MM.1S (cell line): ENCODE measurements around the gene TPGS1.
A peak's percentile ranks its signal among the peaks of the same experiment; 100 is the strongest.
"Not testable (repeated sequence)": the region's sequence is repeated elsewhere in the genome, so short reads cannot be mapped to it uniquely, and the experiment has no call there.

ENCODE experiments used
- DNase-seq: peaks from one replicate; pipeline ENCODE4 v3.0.0-alpha.2; 2015
- H2AFZ ChIP-seq: fragments of 300-600 bp; sonication (generic); 2 replicates; pipeline ENCODE4 v1.6.0; 2016; ENCODE audit warnings: antibody characterized with exemption, low read length
- H3F3A ChIP-seq: fragments of 300-600 bp; sonication (generic); 2 replicates; pipeline ENCODE4 v1.6.1; 2016; ENCODE audit warnings: mild to moderate bottlenecking, antibody characterized with exemption, low read length, moderate library complexity, mixed read lengths; ENCODE audit not compliant: insufficient read depth
- H3K27ac ChIP-seq: fragments of 300-600 bp; sonication (generic); 2 replicates; pipeline ENCODE4 v1.5.1; 2016; ENCODE audit warnings: mild to moderate bottlenecking, low read length
- H3K27me3 ChIP-seq: fragments of 300-600 bp; sonication (generic); replicated peaks from 2 replicates; pipeline ENCODE4 v1.6.0; 2016; ENCODE audit warnings: low read length; ENCODE audit not compliant: insufficient read depth
- H3K36me3 ChIP-seq: fragments of 300-600 bp; sonication (generic); replicated peaks from 2 replicates; pipeline ENCODE4 v1.6.1; 2016; ENCODE audit warnings: mild to moderate bottlenecking, low read length, mixed read lengths; ENCODE audit not compliant: insufficient read depth
- H3K4me1 ChIP-seq: fragments of 300-600 bp; sonication (generic); 2 replicates; pipeline ENCODE4 v1.6.1; 2016; ENCODE audit warnings: low read length, mixed read lengths
- H3K4me2 ChIP-seq: fragments of 300-600 bp; sonication (generic); 2 replicates; pipeline ENCODE4 v1.6.0; 2016; ENCODE audit warnings: low read depth, low read length
- H3K4me3 ChIP-seq: fragments of 300-600 bp; sonication (generic); 2 replicates; pipeline ENCODE4 v1.5.1; 2016; ENCODE audit warnings: low read length, mixed read lengths
- H3K79me2 ChIP-seq: fragments of 300-600 bp; sonication (generic); 2 replicates; pipeline ENCODE4 v1.6.1; 2016; ENCODE audit warnings: mixed run types, low read length, mixed read lengths
- H3K9ac ChIP-seq: fragments of 300-600 bp; sonication (generic); 2 replicates; pipeline ENCODE4 v1.6.1; 2016; ENCODE audit warnings: low read length, mixed read lengths
- H3K9me2 ChIP-seq: fragments of 300-600 bp; sonication (generic); replicated peaks from 2 replicates; pipeline ENCODE4 v1.6.1; 2016; ENCODE audit warnings: mild to moderate bottlenecking, low read length, mixed read lengths; ENCODE audit not compliant: insufficient read depth
- H3K9me3 ChIP-seq: fragments of 300-600 bp; sonication (generic); replicated peaks from 2 replicates; pipeline ENCODE4 v1.6.1; 2016; ENCODE audit warnings: mild to moderate bottlenecking, low read length, mixed read lengths; ENCODE audit not compliant: insufficient read depth
- H4K20me1 ChIP-seq: fragments of 300-600 bp; sonication (generic); 2 replicates; pipeline ENCODE4 v1.6.1; 2016; ENCODE audit warnings: mild to moderate bottlenecking, low read length, moderate library complexity, mixed read lengths; ENCODE audit not compliant: insufficient read depth
- CTCF ChIP-seq: fragments of 300-600 bp; sonication (generic); IDR thresholded peaks from 2 replicates; pipeline ENCODE4 v1.5.1; 2016; ENCODE audit warnings: antibody characterized with exemption, low read length, mixed read lengths
- EZH2 ChIP-seq: fragments of 300-600 bp; sonication (generic); optimal IDR thresholded peaks from 2 replicates; pipeline ENCODE3; 2017; ENCODE audit warnings: low read depth, mild to moderate bottlenecking, antibody characterized with exemption, low read length, mixed read lengths
- EZH2phosphoT487 ChIP-seq: fragments of 300-600 bp; sonication (generic); IDR thresholded peaks from 2 replicates; pipeline ENCODE4 v1.6.1; 2018; ENCODE audit warnings: antibody characterized with exemption, low read length

The TPGS1 gene

DNA sequence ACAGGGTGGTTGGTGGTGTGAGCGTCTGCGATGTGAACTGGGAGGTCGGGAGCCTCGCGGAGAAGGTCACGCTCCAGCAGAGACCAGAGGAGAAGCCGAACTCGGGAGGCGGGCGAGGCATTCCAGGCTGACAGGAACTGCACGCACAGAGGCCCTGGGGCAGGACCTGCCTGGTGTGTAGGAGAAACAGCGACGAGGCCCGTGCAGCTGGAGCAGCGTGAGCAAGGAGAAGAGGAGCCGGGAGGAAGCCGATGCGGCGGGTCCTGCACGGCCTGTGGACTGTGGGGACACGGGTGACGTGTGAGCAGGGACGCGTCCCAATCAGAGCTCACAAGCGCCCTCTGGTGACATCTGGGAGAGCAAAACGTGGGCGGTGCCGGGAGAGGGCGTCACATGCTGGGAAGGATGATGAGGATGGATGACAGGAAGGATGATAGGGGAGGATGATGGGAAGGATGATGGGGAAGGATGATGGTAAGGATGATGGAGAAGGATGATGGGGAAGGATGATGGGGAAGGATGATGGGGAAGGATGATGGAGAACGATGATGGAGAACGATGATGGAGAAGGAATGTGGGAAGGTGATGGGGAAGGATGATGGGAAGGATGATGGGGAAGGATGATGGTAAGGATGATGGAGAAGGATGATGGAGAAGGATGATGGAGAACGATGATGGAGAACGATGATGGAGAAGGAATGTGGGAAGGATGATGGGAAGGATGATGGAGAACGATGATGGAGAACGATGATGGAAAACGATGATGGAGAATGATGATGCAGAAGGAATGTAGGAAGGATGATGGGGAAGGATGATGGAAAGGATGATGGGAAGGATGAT lies 27.1 kb upstream of the TPGS1 start:
- Histone ChIP-seq H3F3A (no peaks in the 10 kb centered on the region), H3K4me1 (no peaks in the 10 kb centered on the region), H3K36me3 (no peaks in the 10 kb centered on the region), H3K27ac (no peak overlapping the region), H4K20me1 (no peaks in the 10 kb centered on the region), H3K9me3 (no peaks in the 10 kb centered on the region), H3K79me2 (no peaks in the 10 kb centered on the region), H2AFZ (no peak overlapping the region), H3K9ac (no peak overlapping the region), H3K4me3 (no peak overlapping the region), H3K9me2 (no peaks in the 10 kb centered on the region), H3K4me2 (no peak overlapping the region), H3K27me3 (peaks cover 59% of the 10 kb centered on the region)
- peak; percentile 14 for TF ChIP-seq CTCF
- no peak for TF ChIP-seq EZH2
- TF ChIP-seq EZH2phosphoT487: no peak
- DNase-seq: no peak

- not testable (repeated sequence) for DNase-seq, H2AFZ ChIP-seq, H3K9me3 ChIP-seq, H3K36me3 ChIP-seq, H3K27ac ChIP-seq, H3F3A ChIP-seq, H3K4me2 ChIP-seq, H3K9me2 ChIP-seq, H3K9ac ChIP-seq, H3K79me2 ChIP-seq, H3K4me3 ChIP-seq, H4K20me1 ChIP-seq, H3K4me1 ChIP-seq
- peaks cover 60% of the 10 kb centered on the region for H3K27me3 ChIP-seq
Measured at GRCh38 chr19:481100-481499, 26.2 kb upstream of the TPGS1 start.

DNA sequence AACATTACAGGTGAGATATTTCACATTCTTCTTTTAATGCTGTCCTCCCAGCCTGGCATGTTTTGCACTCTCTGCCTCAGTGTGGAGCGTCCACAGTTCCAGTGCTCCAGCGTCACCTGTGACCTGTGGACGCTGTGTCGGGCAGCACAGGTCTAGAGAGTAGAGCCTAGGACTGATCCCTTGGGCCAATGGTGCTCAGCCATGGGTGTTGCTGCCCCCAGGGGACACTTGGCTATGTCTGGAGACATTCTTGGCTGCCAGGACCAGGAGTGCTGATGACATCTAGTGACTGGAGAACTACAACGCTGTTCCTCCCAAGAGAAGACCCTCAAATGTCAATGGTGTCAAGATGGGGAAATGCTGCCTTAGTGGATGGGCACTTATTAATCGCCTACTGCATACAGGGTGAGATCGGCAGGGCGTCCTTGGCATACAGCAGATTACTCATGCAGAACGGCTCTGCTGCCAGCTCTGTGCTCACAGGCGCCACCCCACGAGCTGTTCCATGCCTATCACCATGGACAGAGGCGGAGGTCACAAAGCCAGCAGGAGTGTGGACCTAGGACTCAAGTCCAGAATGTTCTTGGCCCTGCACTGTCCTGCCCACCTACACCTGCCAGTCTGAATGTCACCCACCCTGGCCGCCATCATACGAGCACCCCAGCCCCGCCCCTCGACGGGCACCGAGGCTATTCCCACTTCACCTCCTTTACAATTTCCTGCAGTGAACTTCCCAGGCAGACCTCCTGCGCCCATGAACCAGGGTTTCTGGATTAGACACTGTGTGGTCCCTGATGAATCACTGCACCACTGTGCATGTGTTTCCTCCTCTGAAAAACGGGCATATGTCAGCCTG lies 24.9 kb upstream of the TPGS1 start:
- peaks cover 57% of the 10 kb centered on the region for H3K27me3 ChIP-seq
- no peaks in the 10 kb centered on the region for H3K9me2 ChIP-seq
- no peak for DNase-seq
- no peak overlapping the region for H3K27ac ChIP-seq
- H3K4me3 ChIP-seq: no peak overlapping the region
- H3F3A ChIP-seq: no peaks in the 10 kb centered on the region
- no peaks in the 10 kb centered on the region for H3K9me3 ChIP-seq
- no peak overlapping the region for H3K4me2 ChIP-seq
- no peaks in the 10 kb centered on the region for H4K20me1 ChIP-seq
- no peak overlapping the region for H2AFZ ChIP-seq
- no peaks in the 10 kb centered on the region for H3K36me3 ChIP-seq
- H3K4me1 ChIP-seq: no peaks in the 10 kb centered on the region
- no peak overlapping the region for H3K9ac ChIP-seq
- no peaks in the 10 kb centered on the region for H3K79me2 ChIP-seq
- no peak for TF ChIP-seq EZH2phosphoT487
- TF ChIP-seq EZH2: no peak
- TF ChIP-seq CTCF: no peak
